DOHH2 (cell line): ENCODE results near the gene DNAI1.

Source experiments
- H3F3A ChIP-seq: fragments of 200-600 bp; sonication (generic), shearing (Covaris generic); 2 replicates; pipeline ENCODE4 v1.6.0; 2016; ENCODE audit warnings: antibody characterized with exemption, mild to moderate bottlenecking; ENCODE audit not compliant: control insufficient read depth, insufficient read depth
- H3K27ac ChIP-seq: fragments of 200-600 bp; sonication (generic); 2 replicates; pipeline ENCODE4 v1.5.1; 2014; ENCODE audit warnings: low read depth, mild to moderate bottlenecking, low read length, moderate library complexity
- H3K27me3 ChIP-seq: fragments of 200-600 bp; sonication (generic); 2 replicates; pipeline ENCODE4 v1.6.1; 2014; ENCODE audit warnings: mild to moderate bottlenecking, low read length, mixed read lengths; ENCODE audit not compliant: control insufficient read depth
- H3K36me3 ChIP-seq: fragments of 200-600 bp; sonication (generic); 2 replicates; pipeline ENCODE4 v1.6.1; 2014; ENCODE audit warnings: mild to moderate bottlenecking, low read length, moderate library complexity, mixed read lengths; ENCODE audit not compliant: control insufficient read depth
- H3K4me1 ChIP-seq: fragments of 200-600 bp; sonication (generic); 2 replicates; pipeline ENCODE4 v1.6.1; 2014; ENCODE audit warnings: mild to moderate bottlenecking, low read length, mixed read lengths; ENCODE audit not compliant: control insufficient read depth
- H3K4me2 ChIP-seq: fragments of 200-600 bp; sonication (generic); 2 replicates; pipeline ENCODE4 v1.6.0; 2014; ENCODE audit warnings: mild to moderate bottlenecking, low read length, moderate library complexity
- H3K4me3 ChIP-seq: fragments of 200-600 bp; sonication (generic); 2 replicates; pipeline ENCODE4 v1.5.1; 2014; ENCODE audit warnings: mild to moderate bottlenecking, low read length, mixed read lengths
- H3K79me2 ChIP-seq: fragments of 200-600 bp; sonication (generic); 2 replicates; pipeline ENCODE4 v1.6.1; 2014; ENCODE audit warnings: mild to moderate bottlenecking, low read length, mixed read lengths; ENCODE audit not compliant: control insufficient read depth
- H3K9me2 ChIP-seq: fragments of 200-600 bp; sonication (generic); replicated peaks from 2 replicates; pipeline ENCODE4 v1.6.1; 2014; ENCODE audit warnings: mild to moderate bottlenecking, low read length, mixed read lengths; ENCODE audit not compliant: control insufficient read depth
- H3K9me3 ChIP-seq: fragments of 200-600 bp; sonication (generic); 2 replicates; pipeline ENCODE4 v1.6.1; 2014; ENCODE audit warnings: antibody characterized with exemption, low read length, mixed read lengths; ENCODE audit not compliant: control insufficient read depth, insufficient read depth
- H4K20me1 ChIP-seq: fragments of 200-600 bp; sonication (generic); 2 replicates; pipeline ENCODE4 v1.6.0; 2014; ENCODE audit warnings: low read depth, mild to moderate bottlenecking, antibody characterized with exemption, low read length, moderate library complexity; ENCODE audit not compliant: control insufficient read depth, insufficient read depth
- EZH2phosphoT487 ChIP-seq: fragments of 200-600 bp; sonication (generic); IDR thresholded peaks from 2 replicates; pipeline ENCODE4 v1.6.1; 2017; ENCODE audit warnings: borderline replicate concordance, mild to moderate bottlenecking, antibody characterized with exemption, low read length, moderate library complexity, mixed read lengths
- TF ChIP-seq, protein P1 (sequence below): fragments of 200-600 bp; sonication (generic); IDR thresholded peaks from one replicate; pipeline ENCODE4 v1.5.1; 2014; ENCODE audit warnings: antibody characterized with exemption, mild to moderate bottlenecking, low read depth, low read length; ENCODE audit not compliant: poor library complexity, severe bottlenecking

Gene DNAI1

DNA sequence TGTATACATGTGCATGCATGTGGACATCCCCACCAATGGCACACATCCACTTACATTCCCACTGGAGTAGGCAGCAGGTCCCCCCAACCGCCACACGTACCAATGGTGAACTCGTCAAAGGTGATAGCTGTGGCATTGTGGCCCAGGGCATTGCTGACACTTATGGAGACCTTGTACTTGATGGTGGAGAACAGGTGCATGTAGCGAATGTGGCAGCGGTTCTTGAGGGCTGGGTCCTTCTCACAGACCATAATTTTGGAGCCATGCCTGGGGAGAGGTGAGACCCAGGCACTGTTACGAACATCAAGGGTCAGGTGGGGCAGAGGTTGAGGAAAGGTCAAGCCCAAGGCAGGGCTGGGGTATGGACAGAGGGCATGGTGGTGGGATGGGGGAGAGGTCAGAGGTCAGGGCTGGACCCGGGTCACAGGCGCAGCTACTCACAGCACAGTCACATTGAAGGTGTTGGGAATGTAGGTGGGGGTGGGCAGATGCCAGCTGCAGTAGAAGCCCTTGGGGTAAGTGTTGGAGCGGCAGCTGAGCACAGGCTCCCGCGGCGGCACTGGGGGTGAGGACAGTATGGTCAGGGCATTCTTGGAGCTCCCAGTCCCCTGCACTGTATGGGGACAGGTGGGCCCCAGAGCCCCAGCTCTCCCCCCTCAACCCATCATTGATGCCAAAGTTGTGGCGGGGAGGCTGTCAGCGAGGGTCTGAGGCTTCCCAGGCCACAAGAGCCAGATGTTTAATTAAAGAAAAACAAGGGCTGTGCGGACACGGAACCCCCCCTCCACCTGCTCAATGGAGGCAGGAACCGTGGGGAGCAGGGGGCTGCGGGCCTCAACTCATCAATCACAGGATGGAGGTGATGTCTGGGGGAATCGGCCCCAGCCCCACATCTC lies 99.1 kb downstream of the DNAI1 start:
- no peak overlapping the region for H3K27ac ChIP-seq
- no peak overlapping the region for H3K4me2 ChIP-seq
- H3K27me3 ChIP-seq, result no peaks in the 10 kb centered on the region
- H3K4me3 ChIP-seq, result no peak overlapping the region
- H3K9me3 ChIP-seq, result peaks cover 5% of the 10 kb centered on the region; the same call in 1 of the 2 replicates
- no peak for TF ChIP-seq EZH2phosphoT487
- TF ChIP-seq, protein P1, sequence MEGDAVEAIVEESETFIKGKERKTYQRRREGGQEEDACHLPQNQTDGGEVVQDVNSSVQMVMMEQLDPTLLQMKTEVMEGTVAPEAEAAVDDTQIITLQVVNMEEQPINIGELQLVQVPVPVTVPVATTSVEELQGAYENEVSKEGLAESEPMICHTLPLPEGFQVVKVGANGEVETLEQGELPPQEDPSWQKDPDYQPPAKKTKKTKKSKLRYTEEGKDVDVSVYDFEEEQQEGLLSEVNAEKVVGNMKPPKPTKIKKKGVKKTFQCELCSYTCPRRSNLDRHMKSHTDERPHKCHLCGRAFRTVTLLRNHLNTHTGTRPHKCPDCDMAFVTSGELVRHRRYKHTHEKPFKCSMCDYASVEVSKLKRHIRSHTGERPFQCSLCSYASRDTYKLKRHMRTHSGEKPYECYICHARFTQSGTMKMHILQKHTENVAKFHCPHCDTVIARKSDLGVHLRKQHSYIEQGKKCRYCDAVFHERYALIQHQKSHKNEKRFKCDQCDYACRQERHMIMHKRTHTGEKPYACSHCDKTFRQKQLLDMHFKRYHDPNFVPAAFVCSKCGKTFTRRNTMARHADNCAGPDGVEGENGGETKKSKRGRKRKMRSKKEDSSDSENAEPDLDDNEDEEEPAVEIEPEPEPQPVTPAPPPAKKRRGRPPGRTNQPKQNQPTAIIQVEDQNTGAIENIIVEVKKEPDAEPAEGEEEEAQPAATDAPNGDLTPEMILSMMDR, result no peak
- H3K79me2 ChIP-seq, result no peaks in the 10 kb centered on the region
- no peaks in the 10 kb centered on the region for H3K9me2 ChIP-seq
- H4K20me1 ChIP-seq, result no peaks in the 10 kb centered on the region
- H3K4me1 ChIP-seq, result no peaks in the 10 kb centered on the region
- H3F3A ChIP-seq, result no peaks in the 10 kb centered on the region
- H3K36me3 ChIP-seq, result no peaks in the 10 kb centered on the region

DNA sequence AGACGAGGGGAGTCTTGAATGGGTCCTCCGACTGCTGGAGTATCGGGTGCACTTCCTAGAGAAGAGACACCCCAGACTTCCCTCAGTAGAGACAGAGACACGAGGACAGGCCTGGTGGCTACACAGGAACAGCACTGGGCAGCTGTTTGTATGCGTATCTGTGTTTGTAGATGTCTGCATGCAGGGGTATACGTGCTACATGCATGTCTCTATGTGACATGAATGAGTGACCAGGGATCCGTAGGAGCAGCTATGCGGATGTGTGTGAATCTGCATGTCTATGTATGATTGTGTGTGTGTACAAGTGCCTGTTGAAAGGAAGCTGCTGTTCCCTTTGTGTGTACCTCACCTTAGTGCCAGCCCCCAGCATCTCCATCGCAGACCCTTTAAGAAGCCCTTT lies 99.8 kb downstream of the DNAI1 start:
- Histone ChIP-seq H3K27ac (no peak overlapping the region), H3K9me2 (no peaks in the 10 kb centered on the region), H3K4me1 (no peaks in the 10 kb centered on the region), H4K20me1 (no peaks in the 10 kb centered on the region), H3K4me2 (no peak overlapping the region), H3K27me3 (no peaks in the 10 kb centered on the region), H3F3A (no peaks in the 10 kb centered on the region), H3K36me3 (no peaks in the 10 kb centered on the region), H3K79me2 (no peaks in the 10 kb centered on the region), H3K9me3 (peaks cover 5% of the 10 kb centered on the region; the same call in 1 of the 2 replicates), H3K4me3 (no peak overlapping the region)
- no peak for TF ChIP-seq EZH2phosphoT487

DNA sequence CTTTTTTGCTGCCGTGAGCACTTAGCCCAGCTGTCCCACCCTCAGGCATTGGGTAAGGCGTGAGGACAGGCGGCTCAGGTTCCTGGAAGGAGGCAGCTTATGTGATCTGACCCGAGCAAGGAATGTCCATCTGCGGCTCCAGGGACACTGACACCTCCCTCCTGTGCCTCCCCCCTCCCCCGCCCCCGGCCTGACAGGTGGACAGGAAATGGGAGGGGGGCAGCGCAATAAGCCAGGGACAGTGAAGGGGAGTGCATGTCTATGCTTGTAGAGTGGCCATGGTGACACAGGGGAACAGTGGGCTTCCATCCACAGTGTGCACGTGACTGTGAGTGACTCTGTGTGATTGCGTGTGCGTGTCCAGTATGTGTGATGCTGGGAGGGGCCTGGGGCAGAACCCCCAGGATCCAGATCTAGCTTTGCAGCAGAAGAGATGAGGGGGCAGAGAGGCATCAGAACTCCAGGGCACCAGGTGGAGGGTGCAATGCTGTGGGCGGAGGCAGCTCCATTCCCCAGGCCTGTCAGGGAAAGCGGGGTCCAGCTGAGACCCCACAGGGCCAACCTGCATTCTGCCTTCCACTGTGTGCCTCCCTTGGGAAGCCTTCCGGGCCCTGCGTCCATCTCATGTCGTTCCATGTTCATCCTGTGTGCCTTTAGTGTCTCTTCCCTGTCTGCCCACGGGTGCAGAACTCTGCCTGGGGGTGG lies 100.5 kb downstream of the DNAI1 start:
- Histone ChIP-seq H3F3A (no peaks in the 10 kb centered on the region), H3K27me3 (0 out of 2 replicates have a peak, but pooled peaks cover 3% of the 10 kb centered on the region), H3K27ac (no peak overlapping the region), H3K4me1 (no peaks in the 10 kb centered on the region), H3K79me2 (no peaks in the 10 kb centered on the region), H3K36me3 (no peaks in the 10 kb centered on the region), H3K4me3 (no peak overlapping the region), H4K20me1 (no peaks in the 10 kb centered on the region), H3K9me3 (peaks cover 5% of the 10 kb centered on the region; the same call in 1 of the 2 replicates), H3K9me2 (no peaks in the 10 kb centered on the region), H3K4me2 (no peak overlapping the region)
- TF ChIP-seq, protein P1, result no peak
- no peak for TF ChIP-seq EZH2phosphoT487
